ENCODE data around the gene CBLC.
A peak's percentile ranks its signal among the peaks of the same experiment; 100 is the strongest.

The CBLC gene

GRCh38 chr19:44777715-44778347 is at the start of gene CBLC:
Gene CBLC, plus strand, starts transcription at chr19:44777890. Its CDS starts 42 bp downstream, at chr19:44777932.
- no peak for ATAC-seq
- TF ChIP-seq ZNF70 (CRISPR knock-in tag; IDR thresholded peaks at IDR 0.05), result no peak
- TF ChIP-seq ISL1 (CRISPR knock-in tag; IDR thresholded peaks at IDR 0.05), result no peak
- TF ChIP-seq TCF4 (CRISPR knock-in tag; IDR thresholded peaks at IDR 0.05; ENCODE audit: borderline replicate concordance), result no peak
- no peak for TF ChIP-seq ZNF565 (CRISPR knock-in tag; conservative IDR thresholded peaks at IDR 0.05; ENCODE audit: low read depth)
- TF ChIP-seq ESRRG (CRISPR knock-in tag; IDR thresholded peaks at IDR 0.05), result no peak
- TF ChIP-seq PPARA (CRISPR knock-in tag; IDR thresholded peaks at IDR 0.05; ENCODE audit: borderline replicate concordance), result no peak
- no peak for TF ChIP-seq CSDC2 (CRISPR knock-in tag; IDR thresholded peaks at IDR 0.05)

DNA sequence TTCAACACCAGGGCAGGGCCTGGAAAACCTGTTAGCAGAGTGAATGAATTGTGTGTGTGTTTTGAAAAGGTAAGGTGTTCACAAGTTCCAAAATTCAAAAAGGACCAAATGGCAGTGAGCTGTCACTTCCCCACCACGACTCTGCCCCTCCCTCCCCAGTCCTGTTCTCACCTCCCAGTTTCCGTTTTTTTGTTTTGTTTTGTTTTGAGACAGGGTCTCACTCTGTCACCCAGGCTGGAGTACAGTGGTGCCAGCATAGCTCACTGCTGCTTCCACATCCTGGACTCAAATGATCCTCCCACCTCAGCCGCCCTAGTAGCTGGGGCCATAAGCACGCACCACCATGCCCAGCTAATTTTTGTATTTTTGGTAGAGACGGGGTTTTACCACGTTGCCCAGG is 49.5 kb upstream of the CBLC start:
- no peak for ATAC-seq
- TF ChIP-seq POU6F1 (CRISPR knock-in tag; IDR thresholded peaks at IDR 0.05; ENCODE audit: borderline replicate concordance, low read depth) (no peak), OSR1 (CRISPR knock-in tag; IDR thresholded peaks at IDR 0.05) (no peak), ZNF8 (CRISPR knock-in tag; IDR thresholded peaks at IDR 0.05) (no peak), ISL1 (CRISPR knock-in tag; IDR thresholded peaks at IDR 0.05) (no peak), ESRRG (CRISPR knock-in tag; IDR thresholded peaks at IDR 0.05) (no peak), GLIS3 (CRISPR knock-in tag; IDR thresholded peaks at IDR 0.05) (no peak), ZNF70 (CRISPR knock-in tag; IDR thresholded peaks at IDR 0.05) (no peak), SNAI2 (CRISPR knock-in tag; IDR thresholded peaks at IDR 0.05) (no peak), TOX (CRISPR knock-in tag; IDR thresholded peaks at IDR 0.05; ENCODE audit: borderline replicate concordance) (no peak), ARNTL (CRISPR knock-in tag; IDR thresholded peaks at IDR 0.05; ENCODE audit: borderline replicate concordance, low read depth) (no peak), BACH2 (CRISPR knock-in tag; IDR thresholded peaks at IDR 0.05; ENCODE audit: borderline replicate concordance) (no peak), ZFP3 (CRISPR knock-in tag; IDR thresholded peaks at IDR 0.05) (no peak), CREB5 (CRISPR knock-in tag; IDR thresholded peaks at IDR 0.05; ENCODE audit: low read depth) (no peak), TCF4 (CRISPR knock-in tag; IDR thresholded peaks at IDR 0.05; ENCODE audit: borderline replicate concordance) (no peak), ZC3H10 (CRISPR knock-in tag; IDR thresholded peaks at IDR 0.05) (no peak), PATZ1 (CRISPR knock-in tag; IDR thresholded peaks at IDR 0.05; ENCODE audit: borderline replicate concordance) (no peak)

GRCh38 chr19:44729516-44730033 is 48.1 kb upstream of the CBLC start:
- no peak for TF ChIP-seq TCF4 (CRISPR knock-in tag; IDR thresholded peaks at IDR 0.05; ENCODE audit: borderline replicate concordance)
- no peak for TF ChIP-seq SNAI2 (CRISPR knock-in tag; IDR thresholded peaks at IDR 0.05)
- TF ChIP-seq CSRNP3 (CRISPR knock-in tag; IDR thresholded peaks at IDR 0.05), result no peak
- no peak for TF ChIP-seq PPARA (CRISPR knock-in tag; IDR thresholded peaks at IDR 0.05; ENCODE audit: borderline replicate concordance)
- no peak for TF ChIP-seq ZNF565 (CRISPR knock-in tag; conservative IDR thresholded peaks at IDR 0.05; ENCODE audit: low read depth)
- TF ChIP-seq TOX (CRISPR knock-in tag; IDR thresholded peaks at IDR 0.05; ENCODE audit: borderline replicate concordance), result no peak
- no peak for TF ChIP-seq ESRRG (CRISPR knock-in tag; IDR thresholded peaks at IDR 0.05)
- no peak for TF ChIP-seq OSR1 (CRISPR knock-in tag; IDR thresholded peaks at IDR 0.05)
- TF ChIP-seq ZFP30 (CRISPR knock-in tag; IDR thresholded peaks at IDR 0.05), result no peak
- TF ChIP-seq GLIS3 (CRISPR knock-in tag; IDR thresholded peaks at IDR 0.05), result no peak
- no peak for TF ChIP-seq ZC3H10 (CRISPR knock-in tag; IDR thresholded peaks at IDR 0.05)
- no peak for ATAC-seq

DNA sequence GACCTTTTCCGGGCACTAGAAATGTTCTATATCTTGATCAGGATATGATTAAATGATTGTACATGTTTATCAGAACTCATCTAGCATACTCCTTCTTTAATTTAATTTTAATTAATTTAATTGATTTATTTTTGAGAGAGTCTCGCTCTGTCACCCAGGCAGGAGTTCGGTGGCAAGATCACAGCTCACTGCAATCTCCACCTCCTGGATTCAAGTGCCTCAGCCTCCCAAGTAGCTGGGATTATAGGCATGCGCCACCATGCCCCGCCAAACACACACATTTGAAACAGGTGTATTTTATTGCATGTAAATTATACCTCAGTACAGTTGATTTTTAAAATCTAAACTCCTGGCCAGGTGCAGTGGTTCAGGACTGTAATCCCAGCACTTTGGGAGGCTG is 46.6 kb upstream of the CBLC start:
- ATAC-seq, result no peak
- TF ChIP-seq ZFP3 (CRISPR knock-in tag; IDR thresholded peaks at IDR 0.05) (peak; percentile 86), OSR1 (CRISPR knock-in tag; IDR thresholded peaks at IDR 0.05) (no peak)
